Vagina (tissue), 2 donors: ENCODE results near the gene YEATS4. TPM values are rescaled to one million over a fixed set of nuclear protein-coding genes. Genes with fewer than 3 reads are reported as not detected.
A peak's percentile ranks its signal among the peaks of the same experiment; 100 is the strongest.

Experiments used
- DNase-seq, 2 donors: peaks; one replicate each; pipeline ENCODE4 v3.0.0-alpha.2; 2017; ENCODE audit errors: extremely low spot score in 2 of 2
- H3K27ac ChIP-seq: fragments of 200-600 bp; sonication (generic); one replicate; pipeline ENCODE4 v1.5.1; 2019
- H3K27me3 ChIP-seq: fragments of 200-600 bp; sonication (generic); one replicate; pipeline ENCODE4 v1.5.1; 2019
- H3K36me3 ChIP-seq, 2 donors: fragments of 200-600 bp; sonication (generic); one replicate each; pipeline ENCODE4 v1.5.1; 2017 to 2019
- H3K4me1 ChIP-seq: fragments of 200-600 bp; sonication (generic); one replicate; pipeline ENCODE4 v1.5.1; 2019
- H3K4me3 ChIP-seq, 2 donors: fragments of 200-600 bp; sonication (generic); 1 replicate in 1 of 2; 2 replicates in 1 of 2; pipeline ENCODE4 v1.5.1; 2016 to 2019
- H3K9me3 ChIP-seq: fragments of 200-600 bp; sonication (generic); one replicate; pipeline ENCODE4 v1.5.1; 2019
- POLR2A ChIP-seq, 2 donors: fragments of 450-650 bp; IDR thresholded peaks; one replicate each; pipeline ENCODE4 v1.6.1; 2017; ENCODE audit warnings: antibody characterized with exemption in 2 of 2, mild to moderate bottlenecking in 2 of 2, moderate library complexity in 2 of 2
- POLR2AphosphoS5 ChIP-seq, 2 donors: sonication (generic); formaldehyde crosslinking; IDR thresholded peaks; one replicate each; pipeline ENCODE4 v1.9.0; 2017; ENCODE audit warnings: antibody characterized with exemption in 2 of 2, mild to moderate bottlenecking in 2 of 2, low read depth in 1 of 2; ENCODE audit not compliant: insufficient read depth in 1 of 2
- intact Hi-C: fragments of 100-400 bp; cut with DNase I; formaldehyde crosslinking; loops from one replicate; pipeline ENCODE4 v1.15.1; 2023
- total RNA-seq: library from RNA; depleted of rRNA; stranded (reverse); fragments of >200 nt; gene quantifications from one replicate; pipeline ENCODE4 v1.2.3, GENCODE V29; 2016
- TF ChIP-seq, protein P1 (sequence below), 3 experiments: fragments of 450-650 bp in 2 of 3; fragments of 200-600 bp in 1 of 3; sonication (generic) in 1 of 3; IDR thresholded peaks; one replicate each; pipeline ENCODE4 v1.5.1; 2017 to 2019; ENCODE audit warnings: antibody characterized with exemption in 3 of 3, mild to moderate bottlenecking in 2 of 3, moderate library complexity in 2 of 3

Gene YEATS4
- total RNA-seq, 1 donor from 2014 or later: 6.1 TPM

DNA sequence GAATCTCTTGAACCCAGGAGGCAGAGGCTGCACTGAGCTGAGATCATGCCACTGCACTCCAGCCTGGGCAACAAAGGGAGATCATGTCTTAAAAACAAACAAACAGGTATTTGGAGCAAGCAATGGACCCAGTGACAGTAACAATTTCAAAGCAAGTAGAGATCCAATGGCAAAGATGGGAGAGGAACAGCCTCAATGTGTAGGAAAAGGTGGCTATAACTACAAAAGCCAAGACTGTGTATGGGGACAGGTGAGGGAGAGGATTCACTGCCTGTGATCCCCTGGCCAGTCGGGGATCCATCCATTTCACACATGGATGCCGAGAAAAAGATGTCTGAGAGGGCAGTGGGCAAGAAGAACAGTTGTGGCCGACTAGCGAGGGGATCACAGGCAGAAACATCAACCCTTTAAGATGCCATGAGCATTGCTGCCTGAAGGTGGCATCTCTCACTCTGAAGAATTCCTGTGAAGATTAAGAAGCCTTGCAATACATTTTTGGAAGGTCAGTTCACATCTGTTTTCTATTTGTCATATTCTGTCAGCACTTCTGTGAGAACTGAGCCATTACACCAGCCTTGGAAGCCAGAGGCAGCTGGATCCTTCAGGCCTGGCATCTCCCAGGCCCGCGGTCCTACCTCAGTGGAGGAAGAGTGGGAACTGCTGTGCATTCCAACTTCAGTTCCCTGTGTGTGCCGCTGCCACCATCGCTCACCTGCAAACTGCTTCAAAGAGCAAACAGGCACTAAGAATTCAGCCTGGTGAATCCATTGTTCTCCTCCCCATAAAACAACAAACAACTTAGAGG lies 56.1 kb downstream of the YEATS4 start:
- intact Hi-C loops: loop anchor here (10.0 kb wide), 1 partner anchor 159 kb away; no protein-coding TSS in a partner anchor
- DNase-seq: no peak
- Histone ChIP-seq H3K27me3 (no peaks in the 10 kb centered on the region), H3K36me3 (no peaks in the 10 kb centered on the region), H3K4me3 (no peak overlapping the region), H3K9me3 (no peaks in the 10 kb centered on the region), H3K4me1 (peaks cover 12% of the 10 kb centered on the region), H3K27ac (no peak overlapping the region)
- no peak for TF ChIP-seq POLR2A (IDR thresholded peaks at IDR 0.05)
- TF ChIP-seq, protein P1, sequence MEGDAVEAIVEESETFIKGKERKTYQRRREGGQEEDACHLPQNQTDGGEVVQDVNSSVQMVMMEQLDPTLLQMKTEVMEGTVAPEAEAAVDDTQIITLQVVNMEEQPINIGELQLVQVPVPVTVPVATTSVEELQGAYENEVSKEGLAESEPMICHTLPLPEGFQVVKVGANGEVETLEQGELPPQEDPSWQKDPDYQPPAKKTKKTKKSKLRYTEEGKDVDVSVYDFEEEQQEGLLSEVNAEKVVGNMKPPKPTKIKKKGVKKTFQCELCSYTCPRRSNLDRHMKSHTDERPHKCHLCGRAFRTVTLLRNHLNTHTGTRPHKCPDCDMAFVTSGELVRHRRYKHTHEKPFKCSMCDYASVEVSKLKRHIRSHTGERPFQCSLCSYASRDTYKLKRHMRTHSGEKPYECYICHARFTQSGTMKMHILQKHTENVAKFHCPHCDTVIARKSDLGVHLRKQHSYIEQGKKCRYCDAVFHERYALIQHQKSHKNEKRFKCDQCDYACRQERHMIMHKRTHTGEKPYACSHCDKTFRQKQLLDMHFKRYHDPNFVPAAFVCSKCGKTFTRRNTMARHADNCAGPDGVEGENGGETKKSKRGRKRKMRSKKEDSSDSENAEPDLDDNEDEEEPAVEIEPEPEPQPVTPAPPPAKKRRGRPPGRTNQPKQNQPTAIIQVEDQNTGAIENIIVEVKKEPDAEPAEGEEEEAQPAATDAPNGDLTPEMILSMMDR (IDR thresholded peaks at IDR 0.05): peak; percentile 57 to 66 (median 57)
- peak in 1 of 2 donors; percentile 37 for TF ChIP-seq POLR2AphosphoS5 (IDR thresholded peaks at IDR 0.05; ENCODE audit: insufficient read depth in 1 of 2, low read depth in 1 of 2)

DNA sequence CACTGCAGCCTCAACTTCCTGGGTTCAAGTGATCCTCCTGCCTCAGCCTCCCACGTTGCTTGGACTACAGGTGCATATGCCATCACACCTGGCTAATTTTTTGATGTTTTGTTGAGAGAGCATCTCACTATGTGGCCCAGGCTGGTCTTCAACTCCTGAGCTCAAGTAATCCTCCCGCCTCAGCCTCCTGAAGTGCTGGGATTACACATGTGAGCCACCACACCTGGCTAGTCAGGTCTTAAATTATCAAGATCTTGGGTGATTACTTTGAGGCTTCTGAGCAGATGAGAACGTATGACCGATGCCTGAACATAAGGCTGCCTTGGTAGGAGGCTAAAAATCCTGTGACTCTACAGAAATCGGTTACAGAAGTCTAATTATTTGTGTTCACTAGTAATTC lies 57.7 kb downstream of the YEATS4 start:
- intact Hi-C loops: loop anchor here (10.0 kb wide), 1 partner anchor 158 kb away; no protein-coding TSS in a partner anchor

DNA sequence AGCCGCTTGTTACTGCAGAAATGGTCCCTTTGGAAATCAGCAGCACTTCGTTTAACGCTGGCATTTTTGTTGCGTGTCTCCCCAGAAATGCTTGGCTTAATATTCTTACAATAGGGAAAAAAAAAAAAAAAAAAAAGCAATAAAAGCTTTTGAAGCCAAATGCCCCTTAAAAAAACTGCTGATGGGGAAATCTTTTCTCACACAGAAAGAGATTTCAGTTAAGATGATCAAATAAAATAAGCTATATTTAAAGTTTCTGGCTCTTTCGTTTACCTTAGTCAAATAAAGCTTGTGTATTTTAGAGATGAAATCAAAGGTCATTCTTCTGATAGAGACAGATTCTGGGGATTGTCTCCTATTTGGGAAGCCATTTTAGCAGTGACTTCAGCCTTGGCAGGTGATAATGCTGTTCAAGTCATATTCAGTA lies 58.2 kb downstream of the YEATS4 start:
- Histone ChIP-seq H3K4me3 (no peak overlapping the region), H3K36me3 (no peaks in the 10 kb centered on the region), H3K27ac (no peak overlapping the region), H3K9me3 (no peaks in the 10 kb centered on the region), H3K4me1 (peaks cover 12% of the 10 kb centered on the region), H3K27me3 (no peaks in the 10 kb centered on the region)
- DNase-seq: no peak
- intact Hi-C loops: loop anchor here (10.0 kb wide), 1 partner anchor 157 kb away; no protein-coding TSS in a partner anchor
- TF ChIP-seq POLR2A (IDR thresholded peaks at IDR 0.05): no peak
- TF ChIP-seq, protein P1 (IDR thresholded peaks at IDR 0.05): no peak
- no peak for TF ChIP-seq POLR2AphosphoS5 (IDR thresholded peaks at IDR 0.05; ENCODE audit: insufficient read depth in 1 of 2, low read depth in 1 of 2)

More for the DNA sequence above, 57.7 kb downstream of the YEATS4 start:
- Histone ChIP-seq H3K4me1 (peaks cover 12% of the 10 kb centered on the region), H3K27me3 (no peaks in the 10 kb centered on the region), H3K9me3 (no peaks in the 10 kb centered on the region), H3K27ac (no peak overlapping the region), H3K36me3 (no peaks in the 10 kb centered on the region), H3K4me3 (no peak overlapping the region)
- DNase-seq: no peak
- TF ChIP-seq, protein P1 (IDR thresholded peaks at IDR 0.05): no peak
- TF ChIP-seq POLR2AphosphoS5 (IDR thresholded peaks at IDR 0.05; ENCODE audit: insufficient read depth in 1 of 2, low read depth in 1 of 2): no peak
- TF ChIP-seq POLR2A (IDR thresholded peaks at IDR 0.05): no peak

DNA sequence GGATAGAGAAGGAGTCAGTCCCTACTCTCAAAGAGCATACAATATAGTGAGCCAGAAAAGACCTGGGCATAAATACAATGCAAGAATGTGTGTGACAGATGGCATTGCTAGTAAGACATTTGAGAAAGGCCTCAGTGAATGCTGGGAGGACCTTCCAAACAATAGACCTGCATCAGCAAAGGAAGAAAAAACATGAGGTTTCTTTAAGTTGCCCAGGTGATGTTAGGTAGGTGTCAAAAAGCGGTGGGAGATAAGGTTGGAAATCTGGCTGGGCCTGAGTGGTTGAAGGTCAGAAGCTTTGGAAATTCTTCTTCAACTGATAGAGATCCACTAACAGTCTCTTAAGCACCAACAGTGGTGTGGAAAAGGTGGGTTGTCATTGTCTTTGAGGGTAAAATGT lies 60.2 kb downstream of the YEATS4 start:
- H3K27me3 ChIP-seq: no peaks in the 10 kb centered on the region
- TF ChIP-seq POLR2AphosphoS5 (IDR thresholded peaks at IDR 0.05; ENCODE audit: insufficient read depth in 1 of 2, low read depth in 1 of 2) (no peak), POLR2A (IDR thresholded peaks at IDR 0.05) (no peak)
- TF ChIP-seq, protein P1 (IDR thresholded peaks at IDR 0.05): no peak
- peaks cover 12% of the 10 kb centered on the region for H3K4me1 ChIP-seq
- no peaks in the 10 kb centered on the region for H3K9me3 ChIP-seq
- H3K27ac ChIP-seq: no peak overlapping the region
- H3K36me3 ChIP-seq: no peaks in the 10 kb centered on the region
- intact Hi-C loops: loop anchor here (10.0 kb wide), 1 partner anchor 155 kb away; no protein-coding TSS in a partner anchor
- DNase-seq: no peak
- no peak overlapping the region for H3K4me3 ChIP-seq

DNA sequence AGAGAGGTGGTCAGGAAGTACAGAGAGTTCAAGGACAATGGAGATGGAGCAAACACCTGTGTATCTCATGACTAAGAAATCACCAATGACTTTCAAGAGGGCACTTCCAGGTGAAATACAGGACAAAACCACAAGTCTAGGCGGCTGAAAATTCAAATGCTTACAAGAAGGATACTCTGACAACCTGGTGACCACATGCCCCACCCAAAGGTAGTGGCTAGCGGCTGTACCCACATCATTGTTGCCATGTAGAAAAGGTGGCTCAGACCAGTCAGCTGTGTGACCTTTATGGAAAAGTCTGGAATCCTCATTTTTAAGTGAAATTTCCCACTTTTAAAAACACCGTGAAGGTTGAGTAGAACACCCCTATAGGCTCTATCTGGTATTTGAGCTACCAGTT lies 62.0 kb downstream of the YEATS4 start:
- no peak for DNase-seq
- intact Hi-C loops: no loop called here
- Histone ChIP-seq H3K4me3 (no peak overlapping the region), H3K9me3 (no peaks in the 10 kb centered on the region), H3K27me3 (no peaks in the 10 kb centered on the region), H3K36me3 (no peaks in the 10 kb centered on the region), H3K4me1 (peaks cover 1% of the 10 kb centered on the region), H3K27ac (no peak overlapping the region)
- TF ChIP-seq POLR2AphosphoS5 (IDR thresholded peaks at IDR 0.05; ENCODE audit: insufficient read depth in 1 of 2, low read depth in 1 of 2): no peak
- no peak for TF ChIP-seq POLR2A (IDR thresholded peaks at IDR 0.05)
- TF ChIP-seq, protein P1 (IDR thresholded peaks at IDR 0.05): no peak
